GM12878 (cell line): ENCODE results near the gene HSD17B2. TPM values are rescaled to one million over a fixed set of nuclear protein-coding genes. Genes with fewer than 3 reads are reported as not detected.

Experiments used
- ATAC-seq: fragments of 200-7000 bp; cut with Tn5 transposase; 3 replicates; pipeline ENCODE4 v1.9.1; 2020; ENCODE audit warnings: mild to moderate bottlenecking, moderate library complexity
- BruUV-seq: library from RNA; stranded (reverse); fragments of 400-500 nt; replicated peaks from 2 replicates; lab custom pipeline; 2021; lab: Mats Ljungman, UMichigan
- CTCF ChIA-PET: fragments of 300-600 bp; sonication (Branson Sonifier 250); formaldehyde crosslinking; extraction: SDS; loops from one replicate; lab custom pipeline; 2021; ENCODE audit warnings: inconsistent platforms; lab: Yijun Ruan, JAX
- POLR2A ChIA-PET: fragments of 350-600 bp; formaldehyde crosslinking; extraction: SDS; loops from one replicate; lab custom pipeline; 2021; ENCODE audit warnings: inconsistent platforms; lab: Charles Lee
- RAD21 ChIA-PET: fragments of 300-600 bp; sonication (Branson Sonifier 250); formaldehyde crosslinking; loops from one replicate; lab custom pipeline; 2023; ENCODE audit warnings: antibody characterized with exemption; ENCODE audit not compliant: unreplicated experiment; lab: Charles Lee
- SMC1A ChIA-PET: fragments of 300-600 bp; sonication (Branson Sonifier 250); formaldehyde crosslinking; loops from one replicate; lab custom pipeline; 2023; ENCODE audit not compliant: unreplicated experiment, uncharacterized antibody; lab: Charles Lee
- DNase-seq: peaks from one replicate; pipeline ENCODE4 v3.0.0-alpha.2; 2011; ENCODE audit warnings: low read depth, low spot score
- FAIRE-seq: peaks from 3 replicates; lab custom pipeline; 2011; peaks lifted over from hg19 to GRCh38; lab: Jason Lieb, UNC
- H2AFZ ChIP-seq: 2 replicates; pipeline ENCODE4 v1.6.0; 2011; ENCODE audit warnings: low read depth, low read length, control low read depth; ENCODE audit not compliant: control insufficient read depth
- H3K27ac ChIP-seq: 2 replicates; pipeline ENCODE4 v1.5.1; 2011; ENCODE audit warnings: control low read depth; ENCODE audit not compliant: control insufficient read depth, insufficient read depth
- H3K27me3 ChIP-seq, 2 experiments: replicated peaks in 1 of 2; 2 replicates each; pipeline versions ENCODE4 v1.6.0 to v1.6.1; 2011; ENCODE audit warnings: low read length in 1 of 2; ENCODE audit not compliant: control insufficient read depth in 2 of 2, insufficient read depth in 2 of 2
- H3K36me3 ChIP-seq, 2 experiments: 2 replicates each; pipeline ENCODE4 v1.5.1; 2011; ENCODE audit warnings: low read length in 1 of 2; ENCODE audit not compliant: control insufficient read depth in 2 of 2, insufficient read depth in 2 of 2
- H3K4me1 ChIP-seq: 2 replicates; pipeline ENCODE4 v1.6.1; 2011; ENCODE audit warnings: mild to moderate bottlenecking, low read length, moderate library complexity, mixed read lengths; ENCODE audit not compliant: control insufficient read depth, insufficient read depth
- H3K4me2 ChIP-seq: 2 replicates; pipeline ENCODE4 v1.6.0; 2011; ENCODE audit warnings: control low read depth; ENCODE audit not compliant: control insufficient read depth, insufficient read depth
- H3K4me3 ChIP-seq: fragments of 200-600 bp; sonication (generic); 2 replicates; pipeline ENCODE4 v1.5.1; 2016
- H3K79me2 ChIP-seq: 2 replicates; pipeline ENCODE4 v1.6.0; 2011; ENCODE audit warnings: low read length; ENCODE audit not compliant: control insufficient read depth, insufficient read depth
- H3K9ac ChIP-seq: 2 replicates; pipeline ENCODE4 v1.8.0; 2011; ENCODE audit warnings: low read length, control low read depth, mixed read lengths; ENCODE audit not compliant: control insufficient read depth, insufficient read depth
- H3K9me3 ChIP-seq: replicated peaks from 3 replicates; pipeline ENCODE4 v1.5.1; 2011; ENCODE audit warnings: mild to moderate bottlenecking, low read length; ENCODE audit not compliant: control insufficient read depth, insufficient read depth
- H4K20me1 ChIP-seq: 2 replicates; pipeline ENCODE4 v1.6.0; 2011; ENCODE audit not compliant: control insufficient read depth, insufficient read depth
- ASH2L ChIP-seq: fragments of 300-600, 200-600 bp; sonication (generic); IDR thresholded peaks from 2 replicates; pipeline ENCODE4 v1.6.1; 2017; ENCODE audit warnings: low read depth, mild to moderate bottlenecking, borderline replicate concordance
- BRCA1 ChIP-seq: IDR thresholded peaks from 2 replicates; pipeline ENCODE4 v1.6.1; 2011; ENCODE audit warnings: low read depth, low read length, improper control_type of control experiment
- KLF5 ChIP-seq: fragments of 450-650 bp; IDR thresholded peaks from 2 replicates; pipeline ENCODE4 v1.6.1; 2014; ENCODE audit warnings: mild to moderate bottlenecking; ENCODE audit not compliant: partially characterized antibody
- NFIC ChIP-seq: IDR thresholded peaks from 2 replicates; pipeline ENCODE4 v1.6.1; 2012; ENCODE audit warnings: low read depth, mild to moderate bottlenecking, inconsistent platforms, low read length, moderate library complexity
- PML ChIP-seq: IDR thresholded peaks from 2 replicates; pipeline ENCODE4 v1.6.1; 2012; ENCODE audit warnings: low read length, inconsistent platforms
- POU2F2 ChIP-seq: IDR thresholded peaks from 3 replicates; pipeline ENCODE4 v1.6.1; 2011; ENCODE audit warnings: low read depth, mild to moderate bottlenecking, low read length, borderline replicate concordance
- SIN3A ChIP-seq: IDR thresholded peaks from 2 replicates; pipeline ENCODE4 v1.6.1; 2012; ENCODE audit warnings: low read depth, low read length, improper control_type of control experiment
- SP1 ChIP-seq: IDR thresholded peaks from one replicate; pipeline ENCODE4 v1.6.1; 2011; ENCODE audit warnings: low read depth, low read length
- SREBF1 ChIP-seq: IDR thresholded peaks from 2 replicates; pipeline ENCODE4 v1.6.1; 2012; ENCODE audit warnings: mild to moderate bottlenecking, low read length
- YY1 ChIP-seq: IDR thresholded peaks from 2 replicates; pipeline ENCODE4 v1.6.1; 2011; ENCODE audit warnings: low read depth, mild to moderate bottlenecking, low read length
- WGBS: methylation state at CpG from one replicate; pipeline ENCODE4 v1.1.6; 2016; ENCODE audit warnings: low lambda C conversion rate; ENCODE audit not compliant: insufficient replicate concordance, insufficient coverage; ENCODE audit errors: missing lambda C conversion rate; 5-methylcytosine and 5-hydroxymethylcytosine counted together
- in situ Hi-C: fragments of 300-500 bp; cut with MboI; formaldehyde crosslinking; loops from 9 replicates; pipeline ENCODE4 v1.14.3; 2018; ENCODE audit warnings: mixed read lengths
- intact Hi-C: fragments of 100-400 bp; cut with micrococcal nuclease; formaldehyde crosslinking; loops from one replicate; pipeline ENCODE4 v1.14.2; 2022; ENCODE audit not compliant: unreplicated experiment
- polyA plus RNA-seq, 11 experiments: library from polyadenylated mRNA; depleted of rRNA in 4 of 11; unstranded in 6 of 11; stranded (reverse) in 5 of 11; fragments of >200 nt; fragmentation: Nextera tagmentation in 4 of 11; fragmentation: Illumina TruSeq in 1 of 11; extraction: Ambion mirVana in 4 of 11; extraction: Trizol in 1 of 11; gene quantifications; 1 replicate in 1 of 11; 2 replicates in 10 of 11; pipeline versions ENCODE4 v1.2.1 to v1.2.3, GENCODE V29; 2011 to 2016; ENCODE audit warnings: inconsistent platforms in 2 of 11, missing spikeins in 2 of 11, low read depth in 1 of 11
- total RNA-seq, 4 experiments: library from RNA; depleted of rRNA in 3 of 4; stranded (reverse); fragments of >200 nt in 3 of 4; fragmentation: Illumina TruSeq in 1 of 4; extraction: Trizol in 1 of 4; gene quantifications; 2 replicates each; pipeline versions ENCODE4 v1.2.1 to v1.2.3, GENCODE V29; 2013 to 2021
- TF ChIP-seq, protein P1 (sequence below): IDR thresholded peaks from 2 replicates; pipeline ENCODE4 v1.6.1; 2011; ENCODE audit warnings: low read depth, mild to moderate bottlenecking, low read length, moderate library complexity, borderline replicate concordance; ENCODE audit errors: extremely low read depth
- TF ChIP-seq, protein P2 (sequence below): fragments of 450-650 bp; formaldehyde crosslinking; IDR thresholded peaks from 2 replicates; pipeline ENCODE4 v1.4.0; 2020; ENCODE audit warnings: mild to moderate bottlenecking, moderate library complexity
- TF ChIP-seq, protein P3 (sequence below): fragments of 450-650 bp; IDR thresholded peaks from 2 replicates; pipeline ENCODE4 v1.6.1; 2016; ENCODE audit warnings: mild to moderate bottlenecking, moderate library complexity, borderline replicate concordance

Gene HSD17B2
- total and polyA plus RNA-seq, 10 of the 15 experiments (the other 5 are each of a cell fraction or from before 2014, with no cell fraction given), result not detected

- ChIA-PET RAD21 (no interaction called here), POLR2A (no interaction called here), CTCF (no interaction called here), SMC1A (no interaction called here)
- Histone ChIP-seq H3K9ac (no peak overlapping the region), H3K9me3 (no peaks in the 10 kb centered on the region), H2AFZ (no peak overlapping the region), H3K4me3 (no peak overlapping the region), H3K36me3 (no peaks in the 10 kb centered on the region), H3K27me3 (no peaks in the 10 kb centered on the region), H4K20me1 (no peaks in the 10 kb centered on the region), H3K4me1 (no peaks in the 10 kb centered on the region), H3K27ac (no peak overlapping the region), H3K4me2 (no peak overlapping the region), H3K79me2 (no peaks in the 10 kb centered on the region)
- no peak for ATAC-seq
- intact Hi-C loops, result no loop called here
- no peak for FAIRE-seq
- WGBS, result 0% methylated on average over 1 of the region's 1 CpG
- BruUV-seq, result no TSS peak
- in situ Hi-C loops, result no loop called here
- DNase-seq, result no peak
- TF ChIP-seq, protein P1, sequence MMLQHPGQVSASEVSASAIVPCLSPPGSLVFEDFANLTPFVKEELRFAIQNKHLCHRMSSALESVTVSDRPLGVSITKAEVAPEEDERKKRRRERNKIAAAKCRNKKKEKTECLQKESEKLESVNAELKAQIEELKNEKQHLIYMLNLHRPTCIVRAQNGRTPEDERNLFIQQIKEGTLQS, result no peak
- no peak for TF ChIP-seq POU2F2
- TF ChIP-seq ASH2L, result no peak
- TF ChIP-seq, protein P2, sequence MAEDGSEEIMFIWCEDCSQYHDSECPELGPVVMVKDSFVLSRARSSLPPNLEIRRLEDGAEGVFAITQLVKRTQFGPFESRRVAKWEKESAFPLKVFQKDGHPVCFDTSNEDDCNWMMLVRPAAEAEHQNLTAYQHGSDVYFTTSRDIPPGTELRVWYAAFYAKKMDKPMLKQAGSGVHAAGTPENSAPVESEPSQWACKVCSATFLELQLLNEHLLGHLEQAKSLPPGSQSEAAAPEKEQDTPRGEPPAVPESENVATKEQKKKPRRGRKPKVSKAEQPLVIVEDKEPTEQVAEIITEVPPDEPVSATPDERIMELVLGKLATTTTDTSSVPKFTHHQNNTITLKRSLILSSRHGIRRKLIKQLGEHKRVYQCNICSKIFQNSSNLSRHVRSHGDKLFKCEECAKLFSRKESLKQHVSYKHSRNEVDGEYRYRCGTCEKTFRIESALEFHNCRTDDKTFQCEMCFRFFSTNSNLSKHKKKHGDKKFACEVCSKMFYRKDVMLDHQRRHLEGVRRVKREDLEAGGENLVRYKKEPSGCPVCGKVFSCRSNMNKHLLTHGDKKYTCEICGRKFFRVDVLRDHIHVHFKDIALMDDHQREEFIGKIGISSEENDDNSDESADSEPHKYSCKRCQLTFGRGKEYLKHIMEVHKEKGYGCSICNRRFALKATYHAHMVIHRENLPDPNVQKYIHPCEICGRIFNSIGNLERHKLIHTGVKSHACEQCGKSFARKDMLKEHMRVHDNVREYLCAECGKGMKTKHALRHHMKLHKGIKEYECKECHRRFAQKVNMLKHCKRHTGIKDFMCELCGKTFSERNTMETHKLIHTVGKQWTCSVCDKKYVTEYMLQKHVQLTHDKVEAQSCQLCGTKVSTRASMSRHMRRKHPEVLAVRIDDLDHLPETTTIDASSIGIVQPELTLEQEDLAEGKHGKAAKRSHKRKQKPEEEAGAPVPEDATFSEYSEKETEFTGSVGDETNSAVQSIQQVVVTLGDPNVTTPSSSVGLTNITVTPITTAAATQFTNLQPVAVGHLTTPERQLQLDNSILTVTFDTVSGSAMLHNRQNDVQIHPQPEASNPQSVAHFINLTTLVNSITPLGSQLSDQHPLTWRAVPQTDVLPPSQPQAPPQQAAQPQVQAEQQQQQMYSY (CRISPR knock-in tag), result no peak
- no peak for TF ChIP-seq BRCA1
- TF ChIP-seq, protein P3, sequence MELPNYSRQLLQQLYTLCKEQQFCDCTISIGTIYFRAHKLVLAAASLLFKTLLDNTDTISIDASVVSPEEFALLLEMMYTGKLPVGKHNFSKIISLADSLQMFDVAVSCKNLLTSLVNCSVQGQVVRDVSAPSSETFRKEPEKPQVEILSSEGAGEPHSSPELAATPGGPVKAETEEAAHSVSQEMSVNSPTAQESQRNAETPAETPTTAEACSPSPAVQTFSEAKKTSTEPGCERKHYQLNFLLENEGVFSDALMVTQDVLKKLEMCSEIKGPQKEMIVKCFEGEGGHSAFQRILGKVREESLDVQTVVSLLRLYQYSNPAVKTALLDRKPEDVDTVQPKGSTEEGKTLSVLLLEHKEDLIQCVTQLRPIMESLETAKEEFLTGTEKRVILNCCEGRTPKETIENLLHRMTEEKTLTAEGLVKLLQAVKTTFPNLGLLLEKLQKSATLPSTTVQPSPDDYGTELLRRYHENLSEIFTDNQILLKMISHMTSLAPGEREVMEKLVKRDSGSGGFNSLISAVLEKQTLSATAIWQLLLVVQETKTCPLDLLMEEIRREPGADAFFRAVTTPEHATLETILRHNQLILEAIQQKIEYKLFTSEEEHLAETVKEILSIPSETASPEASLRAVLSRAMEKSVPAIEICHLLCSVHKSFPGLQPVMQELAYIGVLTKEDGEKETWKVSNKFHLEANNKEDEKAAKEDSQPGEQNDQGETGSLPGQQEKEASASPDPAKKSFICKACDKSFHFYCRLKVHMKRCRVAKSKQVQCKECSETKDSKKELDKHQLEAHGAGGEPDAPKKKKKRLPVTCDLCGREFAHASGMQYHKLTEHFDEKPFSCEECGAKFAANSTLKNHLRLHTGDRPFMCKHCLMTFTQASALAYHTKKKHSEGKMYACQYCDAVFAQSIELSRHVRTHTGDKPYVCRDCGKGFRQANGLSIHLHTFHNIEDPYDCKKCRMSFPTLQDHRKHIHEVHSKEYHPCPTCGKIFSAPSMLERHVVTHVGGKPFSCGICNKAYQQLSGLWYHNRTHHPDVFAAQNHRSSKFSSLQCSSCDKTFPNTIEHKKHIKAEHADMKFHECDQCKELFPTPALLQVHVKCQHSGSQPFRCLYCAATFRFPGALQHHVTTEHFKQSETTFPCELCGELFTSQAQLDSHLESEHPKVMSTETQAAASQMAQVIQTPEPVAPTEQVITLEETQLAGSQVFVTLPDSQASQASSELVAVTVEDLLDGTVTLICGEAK, result no peak
- TF ChIP-seq NFIC, result no peak
- no peak for TF ChIP-seq SREBF1
- TF ChIP-seq PML, result no peak
- no peak for TF ChIP-seq KLF5
- TF ChIP-seq YY1, result no peak
- TF ChIP-seq SIN3A, result no peak
- no peak for TF ChIP-seq SP1
Measured at GRCh38 chr16:82078125-82078524, 43.1 kb downstream of the HSD17B2 start.
